Endothelial cell (in vitro differentiated cells): Measurements from ENCODE around the gene APOL2. TPM values are rescaled to one million over a fixed set of nuclear protein-coding genes. Genes with fewer than 3 reads are reported as not detected.
"Not testable (repeated sequence)": the region's sequence is repeated elsewhere in the genome, so short reads cannot be mapped to it uniquely, and the experiment has no call there.

Experiments
- DNase-seq: peaks from one replicate; pipeline ENCODE4 v3.0.0; 2021; ENCODE audit warnings: low spot score
- H3K27ac Mint-ChIP-seq: one replicate; pipeline ENCODE4 v1.8.0; 2021; ENCODE audit warnings: mixed read lengths, inconsistent platforms; ENCODE audit not compliant: unreplicated experiment
- H3K27me3 Mint-ChIP-seq: one replicate; pipeline ENCODE4 v1.8.0; 2021; ENCODE audit warnings: mild to moderate bottlenecking, moderate library complexity, mixed read lengths, inconsistent platforms; ENCODE audit not compliant: unreplicated experiment
- H3K36me3 Mint-ChIP-seq: one replicate; pipeline ENCODE4 v1.8.0; 2021; ENCODE audit warnings: mild to moderate bottlenecking, low read depth, mixed read lengths, inconsistent platforms; ENCODE audit not compliant: unreplicated experiment
- H3K4me1 Mint-ChIP-seq: one replicate; pipeline ENCODE4 v1.8.0; 2021; ENCODE audit warnings: mild to moderate bottlenecking, mixed read lengths, inconsistent platforms; ENCODE audit not compliant: unreplicated experiment
- H3K4me3 Mint-ChIP-seq: one replicate; pipeline ENCODE4 v1.8.0; 2021; ENCODE audit warnings: mild to moderate bottlenecking, mixed read lengths, inconsistent platforms; ENCODE audit not compliant: unreplicated experiment
- H3K9me3 Mint-ChIP-seq: one replicate; pipeline ENCODE4 v1.8.0; 2021; ENCODE audit warnings: mixed read lengths, inconsistent platforms; ENCODE audit not compliant: unreplicated experiment
- CTCF ChIP-seq: fragments of 200-600 bp; sonication (generic); IDR thresholded peaks from one replicate; pipeline ENCODE4 v1.5.0; 2021; ENCODE audit warnings: antibody characterized with exemption; ENCODE audit not compliant: unreplicated experiment
- total RNA-seq: library from RNA; stranded (reverse); fragmentation: NEBNext Ultra II Directional; extraction: Animal tissue kit (Norgen Biotek cat#: 25700); gene quantifications from one replicate; pipeline ENCODE4 v1.2.1, GENCODE V29; 2021; ENCODE audit not compliant: unreplicated experiment

Gene APOL2
- total RNA-seq, 1 donor from 2014 or later = 55.3 TPM

GRCh38 chr22:36204001-36204631 lies 35.2 kb downstream of the APOL2 start:
- Mint-ChIP-seq H3K9me3 (no peaks in the 10 kb centered on the region), H3K36me3 (peaks cover 4% of the 10 kb centered on the region), H3K4me1 (peaks cover 35% of the 10 kb centered on the region), H3K27ac (peak overlapping the region; percentile 33), H3K27me3 (peaks cover 8% of the 10 kb centered on the region), H3K4me3 (no peak overlapping the region)
- no peak for TF ChIP-seq CTCF
- DNase-seq = no peak

GRCh38 chr22:36203441-36203840 lies 35.9 kb downstream of the APOL2 start:
- not testable (repeated sequence) for H3K4me3 Mint-ChIP-seq, DNase-seq, H3K36me3 Mint-ChIP-seq, H3K9me3 Mint-ChIP-seq, H3K27me3 Mint-ChIP-seq
- Mint-ChIP-seq H3K27ac (peak overlapping the region; percentile 33), H3K4me1 (peaks cover 38% of the 10 kb centered on the region)

GRCh38 chr22:36202906-36203305 lies 36.4 kb downstream of the APOL2 start:
- DNase-seq, H3K36me3 Mint-ChIP-seq, H3K4me3 Mint-ChIP-seq, H3K9me3 Mint-ChIP-seq: not testable (repeated sequence)
- Mint-ChIP-seq H3K27me3 (peaks cover 11% of the 10 kb centered on the region), H3K27ac (peak overlapping the region; percentile 61), H3K4me1 (peaks cover 43% of the 10 kb centered on the region)

GRCh38 chr22:36201630-36202319 lies 37.6 kb downstream of the APOL2 start, which contains the start of gene APOL4:
Gene APOL4 (minus strand): TSS chr22:36201809. CDS start chr22:36201734, 75 bp downstream.
- Mint-ChIP-seq H3K9me3 (no peaks in the 10 kb centered on the region), H3K4me1 (peaks cover 54% of the 10 kb centered on the region), H3K36me3 (peaks cover 8% of the 10 kb centered on the region), H3K4me3 (peak within 1 kb of the TSS; percentile 8), H3K27ac (peak within 1 kb of the TSS; percentile 67), H3K27me3 (peaks cover 12% of the 10 kb centered on the region)
- no peak for DNase-seq
- TF ChIP-seq CTCF = no peak

GRCh38 chr22:36201025-36201424 lies 38.3 kb downstream of the APOL2 start:
- Mint-ChIP-seq H3K4me3 (peak overlapping the region; percentile 8), H3K4me1 (peaks cover 61% of the 10 kb centered on the region), H3K27me3 (peaks cover 12% of the 10 kb centered on the region)
- H3K36me3 Mint-ChIP-seq, DNase-seq, H3K27ac Mint-ChIP-seq, H3K9me3 Mint-ChIP-seq: not testable (repeated sequence)

GRCh38 chr22:36199001-36199551 lies 40.3 kb downstream of the APOL2 start:
- Mint-ChIP-seq H3K27ac (peak overlapping the region; percentile 83), H3K4me3 (no peak overlapping the region), H3K27me3 (peaks cover 6% of the 10 kb centered on the region), H3K9me3 (no peaks in the 10 kb centered on the region), H3K36me3 (peaks cover 5% of the 10 kb centered on the region), H3K4me1 (peaks cover 76% of the 10 kb centered on the region)
- no peak for DNase-seq
- TF ChIP-seq CTCF = no peak
